Gastrocnemius medialis (tissue), 4 donors: ENCODE results near the gene NOXA1.

Experiments
- CTCF ChIP-seq, 5 experiments: fragments of 450-650 bp in 3 of 5; fragments of 200-600 bp in 2 of 5; sonication (generic) in 2 of 5; IDR thresholded peaks in 4 of 5; conservative IDR thresholded peaks in 1 of 5; 1 replicate in 4 of 5; 2 replicates in 1 of 5; pipeline ENCODE4 v1.5.1; 2016 to 2019; ENCODE audit warnings: antibody characterized with exemption in 5 of 5, mild to moderate bottlenecking in 3 of 5, moderate library complexity in 3 of 5
- POLR2A ChIP-seq, 2 donors: fragments of 450-650 bp; IDR thresholded peaks; one replicate each; pipeline ENCODE4 v1.6.1; 2017; ENCODE audit warnings: antibody characterized with exemption in 2 of 2, mild to moderate bottlenecking in 2 of 2, moderate library complexity in 2 of 2

- TF ChIP-seq POLR2A (IDR thresholded peaks at IDR 0.05) (no peak), CTCF (IDR thresholded peaks at IDR 0.05 in 4 of 5, conservative IDR thresholded peaks at IDR 0.05 in 1 of 5) (no peak)
Measured at GRCh38 chr9:137428311-137428630, 5.1 kb downstream of the NOXA1 start.
